Measurements from ENCODE around the gene VWA5A.

VWA5A gene

GRCh38 chr11:124114942-124115781, at the start of gene VWA5A:
Gene VWA5A (plus strand): TSS chr11:124115450. CDS start chr11:124117512, 2,062 bp downstream.
- DNase-seq, result peak; percentile 22 to 63

GRCh38 chr11:124068601-124069110, 46.6 kb upstream of the VWA5A start:
- no peak for DNase-seq

- peak; percentile 89 to 96 for DNase-seq
Measured at GRCh38 chr11:124069429-124070401, 45.5 kb upstream of the VWA5A start.

GRCh38 chr11:124070915-124071622, 44.2 kb upstream of the VWA5A start:
- peak; percentile 46 to 75 for DNase-seq

- DNase-seq, result peak in 1 of 2 experiments; percentile 17
Measured at GRCh38 chr11:124071623-124071948, 43.7 kb upstream of the VWA5A start.

GRCh38 chr11:124072147-124072546, 43.1 kb upstream of the VWA5A start:
- DNase-seq, result no peak

GRCh38 chr11:124074554-124074953, 40.7 kb upstream of the VWA5A start:
- no peak for DNase-seq

- no peak for DNase-seq
Measured at GRCh38 chr11:124075492-124075840, 39.8 kb upstream of the VWA5A start.

GRCh38 chr11:124075841-124076651, 39.2 kb upstream of the VWA5A start:
- peak; percentile 25 to 64 for DNase-seq

GRCh38 chr11:124077266-124077665, 38.0 kb upstream of the VWA5A start:
- no peak for DNase-seq

- DNase-seq, result no peak
Measured at GRCh38 chr11:124078591-124078990, 36.7 kb upstream of the VWA5A start.

GRCh38 chr11:124079631-124080326, 35.5 kb upstream of the VWA5A start:
- DNase-seq, result no peak

GRCh38 chr11:124080327-124081001, 34.8 kb upstream of the VWA5A start:
- no peak for DNase-seq

GRCh38 chr11:124081483-124081882, 33.8 kb upstream of the VWA5A start:
- DNase-seq, result no peak

GRCh38 chr11:124082371-124082770, 32.9 kb upstream of the VWA5A start:
- no peak for DNase-seq

- DNase-seq, result no peak
Measured at GRCh38 chr11:124085583-124085982, 29.7 kb upstream of the VWA5A start.

GRCh38 chr11:124085997-124086846, 29.0 kb upstream of the VWA5A start:
- peak; percentile 40 to 72 for DNase-seq

- DNase-seq, result peak in 1 of 2 experiments; percentile 57
Measured at GRCh38 chr11:124090996-124091395, 24.3 kb upstream of the VWA5A start.

- DNase-seq, result no peak
Measured at GRCh38 chr11:124093330-124093729, 21.9 kb upstream of the VWA5A start.

GRCh38 chr11:124094731-124095130, 20.5 kb upstream of the VWA5A start:
- no peak for DNase-seq
